Activated CD8-positive, alpha-beta memory T cell treated with anti-CD3 and anti-CD28 coated beads, Interleukin-2, amount 50 U/mL, for 4 hours (primary cell): ENCODE data around the gene LINC01488.

ENCODE experiments used
- DNase-seq: peaks from one replicate; pipeline ENCODE4 v3.0.0-alpha.2; 2020

LINC01488 gene

GRCh38 chr11:69495441-69496201, 14.2 kb downstream of the LINC01488 start:
- DNase-seq = no peak

GRCh38 chr11:69496202-69496557, 14.7 kb downstream of the LINC01488 start:
- no peak for DNase-seq

GRCh38 chr11:69496631-69497220, 15.3 kb downstream of the LINC01488 start:
- no peak for DNase-seq

GRCh38 chr11:69497221-69497787, 15.8 kb downstream of the LINC01488 start:
- no peak for DNase-seq

- DNase-seq = no peak
These were observed 17.2 kb downstream of the LINC01488 start for GRCh38 chr11:69498614-69499175.

- no peak for DNase-seq
These were observed 17.9 kb downstream of the LINC01488 start for GRCh38 chr11:69499186-69499917.

- no peak for DNase-seq
These were observed 18.4 kb downstream of the LINC01488 start for GRCh38 chr11:69499918-69500284.

- no peak for DNase-seq
These were observed 19.0 kb downstream of the LINC01488 start for GRCh38 chr11:69500285-69501120.

- no peak for DNase-seq
These were observed 19.6 kb downstream of the LINC01488 start for GRCh38 chr11:69501121-69501489.

GRCh38 chr11:69501891-69502860, 20.7 kb downstream of the LINC01488 start:
- DNase-seq = no peak

GRCh38 chr11:69504127-69504526, 22.7 kb downstream of the LINC01488 start:
- no peak for DNase-seq

- DNase-seq = no peak
These were observed 23.3 kb downstream of the LINC01488 start for GRCh38 chr11:69504576-69505335.

- DNase-seq = no peak
These were observed 27.5 kb downstream of the LINC01488 start for GRCh38 chr11:69508974-69509373.

- no peak for DNase-seq
These were observed 27.9 kb downstream of the LINC01488 start for GRCh38 chr11:69509381-69509780.

GRCh38 chr11:69509846-69510390, 28.5 kb downstream of the LINC01488 start:
- no peak for DNase-seq

- DNase-seq = no peak
These were observed 29.3 kb downstream of the LINC01488 start for GRCh38 chr11:69510471-69511357.

- no peak for DNase-seq
These were observed 30.0 kb downstream of the LINC01488 start for GRCh38 chr11:69511358-69512055.

- DNase-seq = no peak
These were observed 30.7 kb downstream of the LINC01488 start for GRCh38 chr11:69512136-69512535.
